Myocyte (in vitro differentiated cells): ENCODE measurements around the gene ORC3. TPM values are rescaled to one million over a fixed set of nuclear protein-coding genes. Genes with fewer than 3 reads are reported as not detected.
"Not testable (repeated sequence)": the region's sequence is repeated elsewhere in the genome, so short reads cannot be mapped to it uniquely, and the experiment has no call there.

ENCODE experiments used
- DNase-seq: peaks from one replicate; pipeline ENCODE4 v3.0.0-alpha.2; 2012; ENCODE audit warnings: low read depth
- total RNA-seq: library from RNA; depleted of rRNA; stranded (reverse); fragments of >200 nt; gene quantifications from 2 replicates; pipeline ENCODE4 v1.2.3, GENCODE V29; 2014

Gene ORC3
- total RNA-seq, 1 donor from 2014 or later: 29.8 TPM

- DNase-seq: no peak
These were observed 1.1 kb downstream of the ORC3 start for GRCh38 chr6:87590990-87591389.

GRCh38 chr6:87600576-87600975 lies 10.6 kb downstream of the ORC3 start:
- no peak for DNase-seq

- no peak for DNase-seq
These were observed 16.3 kb downstream of the ORC3 start for GRCh38 chr6:87606199-87606598.

GRCh38 chr6:87608802-87609201 lies 18.9 kb downstream of the ORC3 start:
- no peak for DNase-seq

GRCh38 chr6:87613018-87613417 lies 23.1 kb downstream of the ORC3 start:
- DNase-seq: not testable (repeated sequence)

- DNase-seq: peak; percentile 52
These were observed 27.5 kb downstream of the ORC3 start for GRCh38 chr6:87617405-87617804.

- no peak for DNase-seq
These were observed 28.6 kb downstream of the ORC3 start for GRCh38 chr6:87618531-87618930.

- peak; percentile 8 for DNase-seq
These were observed 33.3 kb downstream of the ORC3 start for GRCh38 chr6:87623248-87623647.

GRCh38 chr6:87628424-87628823 lies 38.5 kb downstream of the ORC3 start:
- no peak for DNase-seq

GRCh38 chr6:87628881-87629280 lies 38.9 kb downstream of the ORC3 start:
- DNase-seq: peak; percentile 62

- DNase-seq: no peak
These were observed 40.8 kb downstream of the ORC3 start for GRCh38 chr6:87630746-87631145.

- DNase-seq: no peak
These were observed 43.9 kb downstream of the ORC3 start for GRCh38 chr6:87633851-87634250.

- DNase-seq: no peak
These were observed 46.4 kb downstream of the ORC3 start for GRCh38 chr6:87636315-87636714.

- no peak for DNase-seq
These were observed 47.2 kb downstream of the ORC3 start for GRCh38 chr6:87637106-87637505.

GRCh38 chr6:87639373-87639772 lies 49.4 kb downstream of the ORC3 start:
- DNase-seq: no peak

GRCh38 chr6:87641065-87641692 lies 51.2 kb downstream of the ORC3 start:
- no peak for DNase-seq

GRCh38 chr6:87645080-87645479 lies 55.1 kb downstream of the ORC3 start:
- no peak for DNase-seq

GRCh38 chr6:87653074-87653962 lies 63.4 kb downstream of the ORC3 start:
- no peak for DNase-seq

- DNase-seq: no peak
These were observed 64.2 kb downstream of the ORC3 start for GRCh38 chr6:87654122-87654521.

- DNase-seq: no peak
These were observed 65.0 kb downstream of the ORC3 start for GRCh38 chr6:87654875-87655454.

GRCh38 chr6:87655824-87656223 lies 65.9 kb downstream of the ORC3 start:
- DNase-seq: no peak

GRCh38 chr6:87656857-87657256 lies 66.9 kb downstream of the ORC3 start:
- no peak for DNase-seq
